ENCODE data around the gene APOF. TPM values are rescaled to one million over a fixed set of nuclear protein-coding genes. Genes with fewer than 3 reads are reported as not detected.
"Not testable (repeated sequence)": the region's sequence is repeated elsewhere in the genome, so short reads cannot be mapped to it uniquely, and the experiment has no call there.

APOF gene
- total RNA-seq, 1 experiment from 2014 or later: not detected

DNA sequence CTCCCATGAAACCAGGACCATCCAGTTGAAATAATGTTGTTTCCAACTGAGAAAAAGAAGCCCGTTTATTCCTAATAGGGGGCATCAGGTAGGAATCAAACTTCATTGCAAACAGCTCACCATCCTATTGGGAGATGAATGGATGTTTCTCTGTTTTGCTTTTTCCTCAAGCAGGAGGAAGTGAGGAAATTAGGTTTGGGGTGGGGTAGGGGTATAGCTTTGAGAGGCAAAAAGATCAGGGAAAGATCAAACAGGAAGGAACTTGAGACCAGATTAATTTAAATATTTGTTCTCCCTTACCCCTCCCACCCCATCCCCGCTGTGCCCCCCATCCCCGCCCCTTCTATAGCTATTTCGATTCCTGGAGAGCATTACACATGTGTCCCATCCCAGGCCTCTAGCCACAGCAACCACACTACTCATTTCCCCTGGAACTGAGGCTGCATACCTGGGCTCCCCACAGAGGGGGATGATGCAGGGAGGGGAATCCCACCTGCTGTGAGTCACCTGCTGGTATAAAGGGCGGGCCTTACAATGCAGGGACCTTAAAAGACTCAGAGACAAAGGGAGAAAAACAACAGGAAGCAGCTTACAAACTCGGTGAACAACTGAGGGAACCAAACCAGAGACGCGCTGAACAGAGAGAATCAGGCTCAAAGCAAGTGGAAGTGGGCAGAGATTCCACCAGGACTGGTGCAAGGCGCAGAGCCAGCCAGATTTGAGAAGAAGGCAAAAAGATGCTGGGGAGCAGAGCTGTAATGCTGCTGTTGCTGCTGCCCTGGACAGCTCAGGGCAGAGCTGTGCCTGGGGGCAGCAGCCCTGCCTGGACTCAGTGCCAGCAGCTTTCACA is 24.1 kb downstream of the APOF start, which contains the start of gene IL23A:
Gene IL23A (plus strand): TSS at position 577 of the 850 bp plus-strand sequence. CDS start 161 bp downstream, at position 738.
- DNase-seq (ENCODE audit: low read depth, low spot score): no peak
- in situ Hi-C loops (cut with HindIII; ENCODE audit: low pct_unique_long_range_greater_than_20kb, low sequenced_read_pairs): no loop called here

DNA sequence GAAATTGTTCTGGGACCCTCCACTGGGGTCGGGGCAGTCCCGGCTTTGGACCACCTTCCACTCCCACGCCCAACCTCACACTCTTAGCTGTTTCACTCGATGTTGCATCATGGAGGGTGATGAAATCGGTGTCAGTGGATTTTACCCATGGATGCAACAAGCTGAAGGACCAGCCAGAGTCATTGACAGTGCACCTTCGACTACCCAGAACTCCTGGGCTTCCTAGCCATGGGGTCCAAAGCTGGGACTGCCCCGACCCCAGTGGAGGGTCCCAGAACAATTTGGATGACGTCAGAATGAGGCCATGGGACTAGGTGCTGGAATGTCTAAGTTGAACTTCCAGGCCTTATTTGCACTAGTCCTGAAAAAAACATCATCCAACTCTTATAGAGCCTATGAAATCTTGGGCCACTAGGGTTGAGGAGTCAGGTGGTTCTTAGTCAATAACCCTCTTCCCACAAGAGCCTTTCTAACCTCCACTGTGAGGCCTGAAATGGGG is 24.9 kb downstream of the APOF start:
- DNase-seq (ENCODE audit: low read depth, low spot score): no peak
- in situ Hi-C loops (cut with HindIII; ENCODE audit: low pct_unique_long_range_greater_than_20kb, low sequenced_read_pairs): no loop called here

DNA sequence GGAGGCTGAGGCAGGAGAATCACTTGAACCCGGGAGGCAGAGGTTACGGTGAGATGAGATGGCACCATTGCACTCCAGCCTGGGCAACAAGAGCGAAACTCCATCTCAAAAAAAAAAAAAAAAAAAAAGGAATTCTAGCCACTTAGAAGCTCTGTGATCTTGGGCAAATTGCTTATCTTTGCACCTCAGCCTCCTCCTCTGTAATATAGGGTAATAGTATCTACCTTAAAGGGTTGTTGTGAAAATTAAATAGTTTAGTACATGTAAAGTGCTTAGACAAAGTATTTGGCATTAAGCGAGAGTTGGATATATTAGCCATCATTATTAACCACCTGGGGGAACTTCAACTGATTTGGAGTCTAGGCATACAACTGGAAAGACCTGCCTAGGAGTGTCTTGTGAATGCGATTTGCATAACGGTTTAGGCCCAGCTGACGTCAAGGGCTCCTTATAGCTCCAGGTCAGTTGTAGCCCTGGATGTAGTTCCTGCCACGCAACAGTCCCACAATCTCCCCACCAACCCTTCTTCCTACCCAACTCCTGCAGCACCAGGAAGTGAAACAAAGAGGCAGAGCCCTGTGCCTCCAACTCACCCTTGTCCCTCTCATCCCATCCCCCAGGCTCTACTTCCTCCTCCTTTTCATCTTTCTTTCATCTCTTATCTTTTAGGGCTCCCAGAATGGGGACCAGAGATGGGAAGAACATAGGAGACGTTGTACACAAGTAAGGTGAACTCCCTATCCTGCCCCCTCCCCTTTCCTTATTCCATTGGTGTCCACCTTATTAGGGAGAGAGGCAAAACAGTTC is 26.1 kb downstream of the APOF start:
- DNase-seq (ENCODE audit: low read depth, low spot score): no peak
- in situ Hi-C loops (cut with HindIII; ENCODE audit: low pct_unique_long_range_greater_than_20kb, low sequenced_read_pairs): no loop called here

DNA sequence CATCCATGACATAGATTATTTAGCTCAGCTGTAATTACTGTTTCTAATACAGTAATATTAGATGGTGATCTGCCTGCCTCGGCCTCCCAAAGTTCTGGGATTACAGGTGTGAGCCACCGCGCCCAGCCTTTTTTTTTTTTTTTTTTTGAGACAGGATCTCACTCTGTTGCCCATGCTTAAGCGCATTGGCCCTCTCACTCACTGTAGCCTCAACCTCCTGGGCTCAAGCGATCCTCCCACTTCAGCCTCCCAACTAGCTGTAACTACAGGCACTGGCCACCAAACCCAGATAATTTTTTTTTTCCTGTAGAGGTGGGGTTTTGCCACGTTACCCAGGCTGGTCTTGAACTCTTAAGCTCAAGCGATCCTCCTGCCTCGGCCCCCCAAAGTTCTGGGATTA is 27.1 kb downstream of the APOF start:
- in situ Hi-C loops (cut with HindIII; ENCODE audit: low pct_unique_long_range_greater_than_20kb, low sequenced_read_pairs); DNase-seq (ENCODE audit: low read depth, low spot score): not testable (repeated sequence)

DNA sequence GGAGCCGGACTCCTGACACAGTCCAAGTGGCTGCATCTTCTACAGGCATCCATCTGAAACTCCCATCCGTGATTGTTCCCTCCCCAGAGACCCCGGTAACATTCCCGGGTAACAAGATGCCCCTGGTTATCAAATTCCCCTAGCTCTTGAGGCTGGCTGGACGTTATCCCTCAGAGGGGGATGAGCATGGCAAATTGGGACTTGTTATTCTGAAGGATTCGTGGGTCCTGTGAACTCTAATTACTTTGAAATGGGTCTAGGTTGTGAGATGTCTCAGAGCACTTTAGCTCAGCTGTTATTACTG is 28.2 kb downstream of the APOF start:
- in situ Hi-C loops (cut with HindIII; ENCODE audit: low pct_unique_long_range_greater_than_20kb, low sequenced_read_pairs): no loop called here
- DNase-seq (ENCODE audit: low read depth, low spot score): no peak

GRCh38 chr12:56333679-56334489 is 28.8 kb downstream of the APOF start, which contains the start of gene PAN2:
Gene PAN2 (minus strand): TSS chr12:56334000. CDS start chr12:56333094, 906 bp downstream.
- peak; percentile 97 for DNase-seq (ENCODE audit: low read depth, low spot score)
- in situ Hi-C loops (cut with HindIII; ENCODE audit: low pct_unique_long_range_greater_than_20kb, low sequenced_read_pairs): no loop called here

GRCh38 chr12:56333197-56333678 is 29.4 kb downstream of the APOF start:
- DNase-seq (ENCODE audit: low read depth, low spot score): no peak

GRCh38 chr12:56332512-56333196 is 30.0 kb downstream of the APOF start:
- in situ Hi-C loops (cut with HindIII; ENCODE audit: low pct_unique_long_range_greater_than_20kb, low sequenced_read_pairs): no loop called here
- no peak for DNase-seq (ENCODE audit: low read depth, low spot score)

More at GRCh38 chr12:56333197-56333678, 29.4 kb downstream of the APOF start:
- in situ Hi-C loops (cut with HindIII; ENCODE audit: low pct_unique_long_range_greater_than_20kb, low sequenced_read_pairs): no loop called here

DNA sequence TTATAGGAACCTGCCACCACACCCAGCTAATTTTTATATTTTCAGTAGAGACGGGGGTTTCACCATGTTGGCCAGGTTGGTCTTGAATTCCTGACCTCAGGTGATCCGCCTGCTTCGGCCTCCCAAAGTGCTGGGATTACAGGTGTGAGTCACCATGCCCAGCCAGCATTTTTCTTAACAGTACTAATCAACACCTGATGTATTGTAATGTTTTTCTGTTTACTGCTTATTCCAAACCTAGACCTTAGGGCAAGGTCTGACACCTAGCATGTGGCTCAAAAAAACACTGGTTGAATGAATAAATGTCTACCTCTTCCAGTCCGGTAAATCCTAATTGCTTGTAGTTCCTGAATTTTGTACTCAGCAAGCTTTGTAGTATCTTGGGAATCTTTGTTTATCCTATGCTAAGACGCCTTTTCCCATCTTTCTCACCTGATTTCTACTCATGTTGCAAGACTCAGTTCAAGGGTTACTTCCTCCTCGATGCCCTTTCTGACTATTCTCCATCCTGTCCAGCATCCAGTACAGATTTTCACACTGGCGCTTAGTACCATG is 31.6 kb downstream of the APOF start:
- in situ Hi-C loops (cut with HindIII; ENCODE audit: low pct_unique_long_range_greater_than_20kb, low sequenced_read_pairs): no loop called here
- no peak for DNase-seq (ENCODE audit: low read depth, low spot score)

DNA sequence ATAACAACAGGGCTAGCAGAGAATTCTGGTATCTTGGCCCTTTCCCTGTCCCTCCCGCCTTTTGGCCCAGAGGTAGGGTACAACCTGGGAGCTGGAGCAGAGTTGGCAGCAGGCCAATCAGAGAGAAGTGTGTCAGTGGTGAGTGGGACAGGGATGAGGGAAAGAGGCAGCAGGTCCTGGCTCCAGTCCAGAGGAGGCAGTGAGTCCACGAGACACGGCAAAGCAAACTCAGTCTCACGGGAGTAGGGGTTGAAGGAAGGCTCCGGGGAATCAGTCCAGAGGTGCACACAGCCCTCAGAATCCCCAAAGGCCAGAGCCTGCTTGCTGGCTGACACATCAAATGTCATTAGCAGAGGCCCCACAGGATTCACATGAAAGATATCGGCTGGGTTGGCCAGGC is 36.1 kb downstream of the APOF start:
- in situ Hi-C loops (cut with HindIII; ENCODE audit: low pct_unique_long_range_greater_than_20kb, low sequenced_read_pairs): no loop called here
- DNase-seq (ENCODE audit: low read depth, low spot score): no peak

DNA sequence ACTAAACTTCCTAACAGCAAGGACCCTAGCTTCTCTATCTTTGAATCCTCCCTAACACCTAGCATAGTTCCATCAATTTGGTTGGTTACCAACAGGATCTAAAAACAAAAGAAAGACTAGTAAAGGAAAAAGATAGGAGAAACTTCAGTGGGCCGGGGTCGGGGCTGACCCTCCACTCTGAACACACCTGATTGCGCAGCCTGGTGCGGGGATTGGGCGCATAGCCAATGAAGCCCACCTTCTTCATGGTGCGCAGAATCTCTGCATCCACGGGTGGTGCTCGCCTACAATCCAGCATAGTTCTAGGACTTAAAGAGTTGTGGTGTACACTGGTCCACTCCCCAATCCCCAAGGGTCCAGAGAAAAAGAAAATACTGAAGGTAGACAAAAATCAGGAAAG is 36.5 kb downstream of the APOF start:
- no peak for DNase-seq (ENCODE audit: low read depth, low spot score)
- in situ Hi-C loops (cut with HindIII; ENCODE audit: low pct_unique_long_range_greater_than_20kb, low sequenced_read_pairs): no loop called here

DNA sequence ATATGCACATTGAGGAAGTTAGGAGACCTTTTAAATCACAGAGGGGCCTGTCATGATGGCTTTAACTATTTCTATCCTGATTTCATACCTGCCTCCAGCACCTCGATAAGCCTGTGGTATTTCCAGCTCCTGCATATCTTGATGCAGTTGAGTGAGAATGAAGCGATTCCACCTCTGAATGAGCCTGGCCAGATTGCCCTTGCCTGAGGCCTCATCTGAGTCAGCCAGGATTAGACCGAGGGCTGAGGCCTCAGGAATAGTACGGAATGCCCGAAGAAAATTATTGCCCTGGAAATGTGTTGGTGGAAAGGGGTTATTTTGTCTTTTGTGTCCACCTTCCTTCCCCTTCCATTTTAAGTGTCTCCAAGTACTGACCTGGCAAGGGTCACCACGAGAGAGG is 38.5 kb downstream of the APOF start:
- in situ Hi-C loops (cut with HindIII; ENCODE audit: low pct_unique_long_range_greater_than_20kb, low sequenced_read_pairs): no loop called here
- DNase-seq (ENCODE audit: low read depth, low spot score): no peak

GRCh38 chr12:56321610-56322009 is 41.0 kb downstream of the APOF start:
- in situ Hi-C loops (cut with HindIII; ENCODE audit: low pct_unique_long_range_greater_than_20kb, low sequenced_read_pairs); DNase-seq (ENCODE audit: low read depth, low spot score): not testable (repeated sequence)

DNA sequence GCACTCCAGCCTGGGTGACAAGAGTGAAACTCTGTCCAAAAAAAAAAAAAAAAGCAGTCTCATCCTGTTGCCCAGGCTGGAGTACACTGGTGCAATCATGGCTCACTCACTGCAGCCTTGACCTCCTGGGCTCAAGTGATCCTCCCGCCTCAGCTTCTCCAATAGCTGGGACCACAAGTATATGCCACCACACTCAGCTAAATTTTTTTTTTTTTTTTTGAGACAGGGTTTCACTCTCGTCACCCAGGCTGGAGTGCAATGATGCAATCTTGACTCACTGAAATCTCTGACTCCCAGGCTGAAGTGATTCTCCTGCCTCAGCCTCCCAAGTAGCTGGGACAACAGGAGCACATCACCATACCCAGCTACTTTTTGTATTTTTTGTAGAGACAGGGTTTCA is 41.6 kb downstream of the APOF start:
- no peak for DNase-seq (ENCODE audit: low read depth, low spot score)
- in situ Hi-C loops (cut with HindIII; ENCODE audit: low pct_unique_long_range_greater_than_20kb, low sequenced_read_pairs): no loop called here

DNA sequence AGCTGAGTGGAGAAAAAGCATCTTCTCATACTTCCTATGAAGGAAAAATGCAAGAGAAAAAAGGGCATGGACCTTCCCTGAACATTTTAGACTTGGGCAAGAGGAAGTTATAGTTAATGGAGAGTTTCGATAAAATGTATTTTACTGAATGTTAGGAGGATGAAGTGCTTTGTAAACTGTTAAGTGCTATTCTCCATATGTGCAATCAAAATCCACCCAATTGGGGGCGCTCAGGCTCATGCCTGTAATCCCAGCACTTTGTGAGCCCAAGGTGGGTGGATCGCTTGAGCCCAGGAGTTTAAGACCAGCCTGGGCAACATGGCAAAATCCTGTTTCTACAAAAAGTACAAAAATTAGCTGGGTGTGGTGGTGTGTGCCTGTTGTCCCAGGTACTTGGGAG is 45.0 kb downstream of the APOF start:
- in situ Hi-C loops (cut with HindIII; ENCODE audit: low pct_unique_long_range_greater_than_20kb, low sequenced_read_pairs): no loop called here

DNA sequence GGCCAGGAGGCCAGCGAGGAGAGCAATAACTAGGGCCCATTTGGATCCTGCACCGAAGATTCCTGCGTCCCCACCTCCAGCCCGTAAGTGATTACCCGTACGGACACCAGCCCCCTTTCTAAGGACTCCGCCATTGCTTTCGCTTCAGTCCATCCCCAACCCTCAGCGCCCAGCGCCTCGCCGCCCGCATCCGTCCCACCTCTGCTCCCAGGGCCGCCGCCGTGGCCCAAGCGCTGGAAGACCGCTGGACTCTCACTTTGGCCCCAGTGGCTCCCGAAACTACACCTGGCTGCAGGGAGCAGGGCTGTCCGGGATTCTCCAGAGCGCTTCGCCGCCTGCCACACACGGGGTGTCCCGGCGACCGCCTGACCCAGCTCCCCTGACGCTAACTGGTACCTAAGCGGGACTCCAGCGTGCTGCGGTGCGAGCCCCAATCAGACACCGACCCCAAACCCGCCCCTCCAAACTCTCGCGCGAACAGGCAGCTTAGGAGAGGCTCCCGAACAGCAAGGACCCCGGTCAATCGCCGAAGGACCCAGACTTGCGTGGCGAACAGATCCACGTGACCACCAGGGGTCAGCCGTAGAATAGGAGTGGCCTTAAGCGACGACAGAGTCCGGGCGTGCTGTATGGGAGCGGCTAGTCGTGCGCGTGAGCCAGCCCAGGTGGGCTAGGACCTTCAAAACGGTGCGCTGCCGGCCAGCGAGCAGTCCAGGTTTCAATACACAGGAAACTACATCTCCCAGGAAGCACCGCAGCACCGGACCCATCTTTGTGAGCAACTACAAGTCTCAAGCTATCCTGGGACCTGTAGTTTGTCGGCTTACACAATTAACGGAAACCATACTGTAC is 46.8 kb downstream of the APOF start, which contains the start of gene CNPY2:
Gene CNPY2 (minus strand): TSS at position 367 of the 852 bp plus-strand sequence. CDS start 771 bp downstream, outside the sequence.
- DNase-seq (ENCODE audit: low read depth, low spot score): peak; percentile 96
- in situ Hi-C loops (cut with HindIII; ENCODE audit: low pct_unique_long_range_greater_than_20kb, low sequenced_read_pairs): no loop called here

More for the DNA sequence above, 45.0 kb downstream of the APOF start:
- peak; percentile 47 for DNase-seq (ENCODE audit: low read depth, low spot score)

All from SK-MEL-5 (cell line).